VCaP (cell line): ENCODE measurements around the gene SLC19A1.

Experiments
- H3K27ac ChIP-seq: fragments of 450-650 bp; 2 replicates; pipeline ENCODE4 v1.5.1; 2017
- TF ChIP-seq, protein P1 (sequence below): fragments of 450-650 bp; conservative IDR thresholded peaks from 2 replicates; pipeline ENCODE4 v1.5.1; 2017; ENCODE audit warnings: mild to moderate bottlenecking, moderate library complexity

SLC19A1 gene

DNA sequence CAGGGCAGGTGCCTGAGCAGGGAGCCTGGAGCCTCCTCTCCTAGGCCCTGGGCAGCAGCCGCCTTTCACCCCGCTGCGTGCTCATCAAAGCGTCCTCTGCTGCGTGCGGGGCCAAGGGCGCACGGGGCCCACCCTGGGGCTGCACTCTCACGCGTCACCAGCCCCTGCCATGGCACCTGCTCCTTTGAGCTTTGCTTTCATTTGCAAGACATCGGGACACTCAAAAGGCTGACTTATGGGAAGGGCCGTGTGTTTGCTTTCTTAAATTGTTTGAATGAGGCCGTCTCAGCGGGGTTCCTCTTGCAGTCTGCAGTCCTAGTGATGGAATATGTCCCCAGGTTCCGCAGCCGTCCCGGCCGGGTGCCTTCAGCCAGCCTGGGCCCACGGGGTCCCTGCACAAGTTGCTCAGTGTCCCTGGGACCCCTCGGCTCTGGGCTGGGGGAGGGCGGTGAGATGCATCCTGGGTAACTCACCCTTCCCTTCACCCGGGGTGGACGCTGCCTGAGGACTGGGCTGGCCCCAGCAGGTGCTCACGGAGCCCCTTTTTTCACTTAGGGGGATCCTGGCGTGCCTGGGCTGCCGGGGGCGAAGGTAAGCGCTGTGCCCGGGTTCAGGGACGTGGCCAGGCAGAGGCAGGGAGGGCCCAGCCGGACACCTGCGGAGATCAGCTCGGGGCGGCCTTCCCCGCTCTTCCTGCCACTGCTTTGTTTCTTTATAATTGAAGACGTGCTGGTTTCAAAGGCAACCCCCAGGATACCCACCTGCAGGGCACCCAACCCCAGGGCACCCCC, 53.1 kb downstream of the SLC19A1 start:
- TF ChIP-seq, protein P1, sequence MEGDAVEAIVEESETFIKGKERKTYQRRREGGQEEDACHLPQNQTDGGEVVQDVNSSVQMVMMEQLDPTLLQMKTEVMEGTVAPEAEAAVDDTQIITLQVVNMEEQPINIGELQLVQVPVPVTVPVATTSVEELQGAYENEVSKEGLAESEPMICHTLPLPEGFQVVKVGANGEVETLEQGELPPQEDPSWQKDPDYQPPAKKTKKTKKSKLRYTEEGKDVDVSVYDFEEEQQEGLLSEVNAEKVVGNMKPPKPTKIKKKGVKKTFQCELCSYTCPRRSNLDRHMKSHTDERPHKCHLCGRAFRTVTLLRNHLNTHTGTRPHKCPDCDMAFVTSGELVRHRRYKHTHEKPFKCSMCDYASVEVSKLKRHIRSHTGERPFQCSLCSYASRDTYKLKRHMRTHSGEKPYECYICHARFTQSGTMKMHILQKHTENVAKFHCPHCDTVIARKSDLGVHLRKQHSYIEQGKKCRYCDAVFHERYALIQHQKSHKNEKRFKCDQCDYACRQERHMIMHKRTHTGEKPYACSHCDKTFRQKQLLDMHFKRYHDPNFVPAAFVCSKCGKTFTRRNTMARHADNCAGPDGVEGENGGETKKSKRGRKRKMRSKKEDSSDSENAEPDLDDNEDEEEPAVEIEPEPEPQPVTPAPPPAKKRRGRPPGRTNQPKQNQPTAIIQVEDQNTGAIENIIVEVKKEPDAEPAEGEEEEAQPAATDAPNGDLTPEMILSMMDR = no peak
- H3K27ac ChIP-seq = no peak overlapping the region

DNA sequence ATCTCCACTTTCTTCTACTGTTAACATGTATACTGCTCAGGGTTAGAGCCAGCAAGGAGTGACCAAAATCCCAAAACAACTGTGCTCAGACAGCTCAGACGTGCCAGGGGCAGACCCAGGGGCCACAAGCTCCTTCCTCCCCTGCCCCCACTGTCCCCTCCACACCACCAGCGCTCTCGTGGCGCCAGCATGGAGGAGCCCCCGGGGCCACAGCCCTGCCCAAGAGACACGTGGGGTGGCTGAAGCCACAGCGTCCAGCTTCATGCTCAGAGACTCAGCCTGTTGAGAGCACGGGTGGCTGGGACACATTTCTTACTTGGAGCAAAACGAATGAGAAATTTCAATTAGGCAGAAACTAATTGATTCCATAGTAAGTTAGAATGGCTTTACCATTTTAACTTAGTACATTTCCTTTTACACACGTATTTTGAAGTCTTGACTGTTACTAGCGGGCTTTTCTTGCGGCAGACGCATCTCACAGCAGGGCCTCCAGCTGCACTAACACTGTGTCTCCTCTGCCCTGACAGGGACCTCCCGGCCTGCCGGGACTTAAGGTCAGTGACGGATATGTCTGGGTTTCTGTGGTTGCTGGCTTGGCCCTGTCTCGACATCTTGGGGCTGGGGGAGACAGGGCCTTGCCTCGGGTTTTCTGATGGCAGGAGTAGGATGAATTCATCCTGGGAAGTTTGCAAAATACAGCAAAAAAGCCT, 54.2 kb downstream of the SLC19A1 start:
- H3K27ac ChIP-seq = no peak overlapping the region
- TF ChIP-seq, protein P1 = no peak

DNA sequence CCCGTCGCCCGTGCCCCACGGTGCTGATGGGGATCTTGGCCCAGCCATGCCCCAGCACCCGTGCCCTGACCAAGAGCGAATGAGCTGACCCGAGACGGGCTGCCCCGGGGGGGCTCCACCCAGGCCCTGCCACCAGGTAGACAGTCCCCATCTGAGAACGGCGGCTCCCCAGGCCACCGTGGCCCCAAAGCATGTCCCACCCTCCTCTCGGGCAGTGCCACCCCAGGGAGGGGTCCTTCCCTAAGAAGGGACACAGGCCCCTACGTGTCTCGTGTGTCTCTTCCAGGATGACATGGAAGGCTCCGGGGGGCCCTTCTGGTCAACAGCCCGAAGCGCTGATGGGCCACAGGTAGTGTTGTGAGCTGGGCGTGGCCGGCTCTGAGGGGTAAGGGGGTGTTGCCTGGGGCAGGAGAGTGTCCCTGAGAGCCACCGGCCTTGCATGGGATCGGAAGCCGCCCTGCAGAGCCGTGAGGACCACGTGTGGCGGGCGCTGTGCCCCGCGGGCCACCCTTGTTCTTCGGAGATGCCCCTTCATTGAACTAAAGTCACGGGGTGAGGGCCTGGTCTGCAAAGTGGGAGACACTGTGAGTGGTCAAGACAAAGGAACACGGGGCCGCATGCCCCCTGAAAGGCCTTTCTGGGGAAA, 55.0 kb downstream of the SLC19A1 start:
- no peak overlapping the region for H3K27ac ChIP-seq
- TF ChIP-seq, protein P1 = no peak

DNA sequence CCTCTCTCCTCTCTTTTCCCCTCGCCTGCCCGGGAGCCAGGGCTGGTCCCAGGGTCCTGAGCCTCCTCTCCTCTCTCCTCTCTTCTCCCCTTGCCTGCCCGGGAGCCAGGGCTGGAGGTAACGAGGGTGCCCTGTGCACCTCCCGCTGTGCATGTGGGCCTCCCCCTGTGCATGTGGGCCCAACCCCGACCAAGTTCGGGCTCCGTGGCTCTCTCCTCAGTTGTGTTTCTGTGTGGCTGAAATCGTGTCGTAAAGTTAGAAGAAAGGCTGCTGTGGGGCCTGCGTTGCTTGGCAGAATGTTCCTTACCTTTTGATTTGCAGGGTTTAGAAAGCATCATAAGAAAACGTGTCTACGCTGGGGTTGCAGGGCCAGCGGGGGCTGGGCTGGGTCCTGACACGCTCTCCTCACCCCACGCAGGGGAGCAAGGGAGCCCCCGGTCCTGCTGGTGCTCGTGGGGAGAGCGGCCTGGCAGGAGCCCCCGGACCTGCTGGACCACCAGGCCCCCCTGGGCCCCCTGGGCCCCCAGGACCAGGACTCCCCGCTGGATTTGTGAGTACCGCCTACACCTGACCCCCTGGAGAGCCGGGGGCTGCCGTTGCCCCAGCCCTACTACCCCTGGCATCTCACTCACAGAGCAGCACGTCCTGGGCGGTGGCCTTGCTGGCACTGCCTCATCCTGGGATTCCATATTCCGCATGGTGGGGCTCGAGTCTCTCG, 55.6 kb downstream of the SLC19A1 start:
- TF ChIP-seq, protein P1 = no peak
- no peak overlapping the region for H3K27ac ChIP-seq

DNA sequence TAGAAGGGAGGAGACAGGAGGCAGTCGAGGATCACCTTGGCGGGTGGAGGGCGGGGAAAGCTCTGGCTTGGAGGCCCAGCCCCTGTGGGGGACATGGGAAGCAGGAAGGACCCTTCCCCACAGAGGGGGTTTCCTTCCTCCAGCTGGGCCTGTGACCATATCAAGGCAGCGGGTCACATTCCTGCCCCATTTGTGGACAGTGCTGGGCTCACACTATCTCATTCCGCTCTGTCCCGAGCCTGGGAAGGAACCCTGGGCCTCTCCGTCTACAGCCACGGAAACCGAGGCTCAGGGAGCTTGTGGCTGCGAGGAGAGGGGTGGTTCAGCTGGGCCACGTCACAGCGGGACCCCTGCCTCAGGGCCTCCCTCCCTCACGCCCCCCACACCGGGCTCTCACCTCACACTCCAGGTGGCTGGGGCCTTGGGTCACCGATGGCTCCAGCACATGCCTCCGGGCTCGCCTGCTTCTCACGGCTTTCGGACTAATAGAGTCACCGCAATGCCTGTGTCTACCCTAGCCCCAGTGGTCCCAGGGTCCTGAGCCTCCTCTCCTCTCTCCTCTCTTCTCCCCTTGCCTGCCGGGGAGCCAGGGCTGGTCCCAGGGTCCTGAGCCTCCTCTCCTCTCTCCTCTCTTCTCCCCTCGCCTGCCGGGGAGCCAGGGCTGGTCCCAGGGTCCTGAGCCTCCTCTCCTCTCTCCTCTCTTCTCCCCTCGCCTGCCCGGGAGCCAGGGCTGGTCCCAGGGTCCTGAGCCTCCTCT, 56.4 kb downstream of the SLC19A1 start:
- TF ChIP-seq, protein P1 = no peak
- no peak overlapping the region for H3K27ac ChIP-seq

DNA sequence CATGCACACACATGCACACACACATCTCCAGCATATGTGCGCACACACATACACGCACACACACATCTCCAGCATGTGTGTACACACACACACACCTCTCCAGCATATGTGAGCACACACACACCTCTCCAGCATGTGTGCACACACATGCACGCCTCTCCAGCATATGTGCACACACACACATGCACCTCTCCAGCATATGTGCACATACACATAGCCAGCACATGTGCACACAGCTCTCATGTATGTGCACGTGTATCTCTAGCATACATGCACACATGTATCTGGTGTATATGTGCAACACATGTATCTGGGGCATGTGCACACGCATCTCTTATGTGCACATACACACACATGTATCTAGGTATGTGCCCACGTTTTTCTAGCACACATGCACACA, 57.9 kb downstream of the SLC19A1 start:
- TF ChIP-seq, protein P1 = no peak
- no peak overlapping the region for H3K27ac ChIP-seq
